Endothelial cell of umbilical vein (primary cell): ENCODE data around the gene SLMAP. TPM values are rescaled to one million over a fixed set of nuclear protein-coding genes. Genes with fewer than 3 reads are reported as not detected.
A peak's percentile ranks its signal among the peaks of the same experiment; 100 is the strongest.

ENCODE experiments used
- BruUV-seq: library from RNA; stranded (reverse); fragments of 400-500 nt; replicated peaks from 2 replicates; lab custom pipeline; 2021; lab: Mats Ljungman, UMichigan
- CTCF ChIA-PET: fragments of 300-600, 350-600 bp; sonication (Branson Sonifier 250); formaldehyde crosslinking; loops from one replicate; lab custom pipeline; 2021; ENCODE audit warnings: antibody characterized with exemption, inconsistent platforms; lab: Charles Lee
- POLR2A ChIA-PET: fragments of 300-600, 350-600 bp; sonication (Branson Sonifier 250); formaldehyde crosslinking; loops from one replicate; lab custom pipeline; 2021; ENCODE audit warnings: antibody characterized with exemption, inconsistent platforms; lab: Charles Lee
- DNase-seq: peaks from one replicate; pipeline ENCODE4 v3.0.0-alpha.2; 2011; ENCODE audit warnings: low read depth, low spot score
- FAIRE-seq: peaks from 2 replicates; lab custom pipeline; 2011; peaks lifted over from hg19 to GRCh38; lab: Jason Lieb, UNC
- H2AFZ ChIP-seq: 2 replicates; pipeline ENCODE4 v1.6.0; 2012; ENCODE audit warnings: low read depth, low read length, control low read depth, inconsistent platforms
- H3K27ac ChIP-seq: 2 replicates; pipeline ENCODE4 v1.5.1; 2011; ENCODE audit warnings: low read depth, mild to moderate bottlenecking, control low read depth, low read length, moderate library complexity; ENCODE audit not compliant: insufficient read depth
- H3K27me3 ChIP-seq, 2 experiments: 2 replicates each; pipeline versions ENCODE4 v1.6.0 to v1.6.1; 2011; ENCODE audit warnings: low read length in 2 of 2, mixed read lengths in 1 of 2; ENCODE audit not compliant: control insufficient read depth in 2 of 2, insufficient read depth in 2 of 2
- H3K36me3 ChIP-seq, 2 experiments: 2 replicates in 1 of 2; 3 replicates in 1 of 2; pipeline ENCODE4 v1.5.1; 2011; ENCODE audit warnings: low read length in 2 of 2, mild to moderate bottlenecking in 1 of 2, moderate library complexity in 1 of 2; ENCODE audit not compliant: control insufficient read depth in 2 of 2, insufficient read depth in 2 of 2; ENCODE audit errors: extremely low read depth in 1 of 2
- H3K4me1 ChIP-seq: 3 replicates; pipeline ENCODE4 v1.5.1; 2011; ENCODE audit warnings: mild to moderate bottlenecking, low read length; ENCODE audit not compliant: control insufficient read depth, insufficient read depth; ENCODE audit errors: extremely low read depth
- H3K4me2 ChIP-seq: 2 replicates; pipeline ENCODE4 v1.6.1; 2011; ENCODE audit warnings: low read length, control low read depth, mixed read lengths; ENCODE audit not compliant: insufficient read depth
- H3K4me3 ChIP-seq, 3 experiments: fragments of 200-600 bp in 1 of 3; sonication (generic), shearing (Covaris generic) in 1 of 3; replicated peaks in 1 of 3; 2 replicates each; pipeline ENCODE4 v1.5.1; 2011 to 2016; ENCODE audit warnings: control low read depth in 3 of 3, low read length in 3 of 3, mild to moderate bottlenecking in 2 of 3, inconsistent platforms in 1 of 3, low read depth in 1 of 3, moderate library complexity in 1 of 3; ENCODE audit not compliant: insufficient read depth in 1 of 3
- H3K79me2 ChIP-seq: 2 replicates; pipeline ENCODE4 v1.6.0; 2012; ENCODE audit warnings: low read length, inconsistent platforms; ENCODE audit not compliant: control insufficient read depth, insufficient read depth
- H3K9ac ChIP-seq: replicated peaks from 2 replicates; pipeline ENCODE3; 2011; ENCODE audit warnings: low read length, control low read depth; ENCODE audit not compliant: insufficient read depth; ENCODE audit errors: extremely low read depth
- H3K9me1 ChIP-seq: replicated peaks from 3 replicates; pipeline ENCODE4 v1.6.0; 2011; ENCODE audit warnings: mild to moderate bottlenecking, low read length; ENCODE audit not compliant: control insufficient read depth, insufficient read depth; ENCODE audit errors: extremely low read depth
- H3K9me3 ChIP-seq: replicated peaks from 2 replicates; pipeline ENCODE4 v1.5.1; 2012; ENCODE audit warnings: low read length, inconsistent platforms; ENCODE audit not compliant: control insufficient read depth, insufficient read depth
- H4K20me1 ChIP-seq: replicated peaks from 2 replicates; pipeline ENCODE3; 2011; ENCODE audit warnings: mild to moderate bottlenecking, low read length; ENCODE audit not compliant: control insufficient read depth, insufficient read depth; ENCODE audit errors: extremely low read depth
- CTCF ChIP-seq, 2 donors: IDR thresholded peaks; 1 replicate in 1 of 2; 2 replicates in 1 of 2; pipeline ENCODE4 v1.5.1; 2011; ENCODE audit warnings: low read length in 2 of 2, mild to moderate bottlenecking in 2 of 2, moderate library complexity in 2 of 2, control low read depth in 1 of 2, inconsistent platforms in 1 of 2, low read depth in 1 of 2; ENCODE audit not compliant: insufficient read depth in 1 of 2; ENCODE audit errors: extremely low read depth in 1 of 2
- EZH2 ChIP-seq: IDR thresholded peaks from 2 replicates; pipeline ENCODE4 v1.6.1; 2012; ENCODE audit warnings: borderline replicate concordance, low read depth, mild to moderate bottlenecking, moderate library complexity, low read length, inconsistent platforms; ENCODE audit not compliant: severe bottlenecking
- FOS ChIP-seq: IDR thresholded peaks from 2 replicates; pipeline ENCODE4 v1.6.1; 2011; ENCODE audit warnings: mild to moderate bottlenecking, low read length, moderate library complexity, borderline replicate concordance; ENCODE audit not compliant: insufficient read depth
- GATA2 ChIP-seq: IDR thresholded peaks from 2 replicates; pipeline ENCODE4 v1.7.0; 2011; ENCODE audit warnings: low read depth, mild to moderate bottlenecking, moderate library complexity, mixed read lengths, low read length; ENCODE audit not compliant: insufficient read length, insufficient read depth
- JUN ChIP-seq: IDR thresholded peaks from 2 replicates; pipeline ENCODE4 v1.6.1; 2011; ENCODE audit warnings: borderline replicate concordance, low read depth; ENCODE audit not compliant: insufficient read length, insufficient read depth
- MAX ChIP-seq: IDR thresholded peaks from 2 replicates; pipeline ENCODE4 v1.6.1; 2011; ENCODE audit not compliant: insufficient read depth, insufficient read length
- MYC ChIP-seq: IDR thresholded peaks from one replicate; pipeline ENCODE4 v1.6.1; 2011; ENCODE audit warnings: mild to moderate bottlenecking, low read depth, low read length
- POLR2A ChIP-seq: IDR thresholded peaks from 2 replicates; pipeline ENCODE4 v1.6.1; 2012; ENCODE audit warnings: low read depth, mild to moderate bottlenecking, control low read depth, low read length
- POLR2AphosphoS5 ChIP-seq: IDR thresholded peaks from 2 replicates; pipeline ENCODE4 v1.6.1; 2012; ENCODE audit warnings: low read depth, mild to moderate bottlenecking, control low read depth, low read length, moderate library complexity; ENCODE audit not compliant: insufficient read depth
- dilution Hi-C: fragments of 300-500 bp; cut with MboI; formaldehyde crosslinking; loops from one replicate; pipeline ENCODE4 v1.15.0; 2019; ENCODE audit warnings: low sequenced_read_pairs; ENCODE audit not compliant: extremely low pct_ligation_motif_present
- intact Hi-C: fragments of 100-400 bp; cut with micrococcal nuclease; formaldehyde crosslinking; loops from one replicate; pipeline ENCODE4 v1.10.0; 2022
- polyA plus RNA-seq, 4 experiments: library from polyadenylated mRNA; depleted of rRNA in 3 of 4; stranded (reverse) in 3 of 4; unstranded in 1 of 4; fragments of >200 nt; gene quantifications; 2 replicates each; pipeline versions ENCODE4 v1.2.1 to v1.2.3, GENCODE V29; 2011 to 2012; ENCODE audit warnings: missing spikeins in 1 of 4
- total RNA-seq: library from RNA; stranded (reverse); gene quantifications from 2 replicates; pipeline ENCODE4 v1.2.3, GENCODE V29; 2021

Gene SLMAP
- total and polyA plus RNA-seq, 2 donors (not counting 3 experiments of a cell fraction or from before 2014, with no cell fraction given): 9.8 to 54.7 TPM

DNA sequence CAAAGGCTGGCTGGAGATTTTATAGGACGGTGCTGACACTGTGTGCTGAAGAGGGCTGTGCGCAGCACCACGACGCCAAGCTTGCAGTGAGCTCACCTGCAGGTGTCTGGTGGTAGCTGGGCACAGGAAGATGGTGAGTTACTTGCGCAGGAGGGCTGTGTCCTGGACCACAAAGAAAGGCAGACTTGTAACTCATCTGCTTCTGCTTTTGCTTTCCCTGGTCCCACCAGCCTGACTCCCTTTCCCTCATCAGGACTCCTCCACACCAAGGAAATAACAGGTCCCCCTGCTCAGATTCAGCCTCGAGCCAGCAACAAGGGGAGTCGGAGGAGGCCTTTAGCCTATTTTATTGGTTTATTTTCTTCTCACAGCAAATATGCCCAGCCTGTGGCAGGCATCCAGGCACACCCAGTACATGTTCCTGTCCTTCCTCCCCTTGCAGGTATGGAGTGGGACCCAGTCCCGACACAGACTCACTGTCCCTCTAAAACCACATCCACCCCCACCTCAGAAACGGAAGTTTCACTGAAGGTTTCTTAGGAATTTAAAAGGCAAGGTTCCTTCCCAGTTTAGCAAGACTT lies 216.5 kb downstream of the SLMAP start:
- H3K4me3 ChIP-seq: no peak overlapping the region
- H4K20me1 ChIP-seq: no peaks in the 10 kb centered on the region
- H3K79me2 ChIP-seq: no peaks in the 10 kb centered on the region
- H3K4me2 ChIP-seq: no peak overlapping the region
- dilution Hi-C loops (no loop called here), intact Hi-C loops (loop anchor here (5.0 kb wide), 1 partner anchor 190 kb away; no protein-coding TSS in a partner anchor)
- FAIRE-seq (no peak), DNase-seq (no peak)
- ChIA-PET POLR2A (interaction anchor here (1.0 kb wide), 1 partner anchor 35 kb away, joined by 3 read pairs; no protein-coding TSS in a partner anchor), CTCF (interaction anchor here (0.6 to 3.8 kb wide), 4 partner anchors 22 to 142 kb away, joined by 3 to 26 read pairs (median 3); partner anchors contain the start of gene FLNB)
- no peaks in the 10 kb centered on the region for H3K9me1 ChIP-seq
- peak overlapping the region; percentile 54 for H3K27ac ChIP-seq
- H3K9me3 ChIP-seq: no peaks in the 10 kb centered on the region
- H2AFZ ChIP-seq: peak overlapping the region; percentile 4
- peak overlapping the region; percentile 31 for H3K9ac ChIP-seq
- peaks cover 52% of the 10 kb centered on the region for H3K4me1 ChIP-seq
- TF ChIP-seq POLR2AphosphoS5 (no peak), JUN (no peak), FOS (no peak), MAX (no peak), MYC (no peak), CTCF (IDR thresholded peaks at IDR 0.05; ENCODE audit: extremely low read depth in 1 of 2, insufficient read depth in 1 of 2, low read depth in 1 of 2, low read length in 2 of 2) (no peak), POLR2A (no peak), EZH2 (no peak), GATA2 (no peak)
- no peaks in the 10 kb centered on the region for H3K36me3 ChIP-seq
- no peaks in the 10 kb centered on the region for H3K27me3 ChIP-seq
- no TSS peak for BruUV-seq
